Neural cell (in vitro differentiated cells): ENCODE measurements around the gene NDUFB8.

Source experiments
- EP300 ChIP-seq: fragments of 450-650 bp; conservative IDR thresholded peaks from 2 replicates; pipeline ENCODE4 v1.6.1; 2014; ENCODE audit warnings: antibody characterized with exemption, mild to moderate bottlenecking, moderate library complexity; ENCODE audit not compliant: poor library complexity, severe bottlenecking
- EZH2 ChIP-seq: fragments of 200-600, 300-800 bp; shearing (Covaris generic), sonication (generic); IDR thresholded peaks from 2 replicates; pipeline ENCODE4 v1.6.1; 2014; ENCODE audit warnings: antibody characterized with exemption, low read length, borderline replicate concordance, mild to moderate bottlenecking; ENCODE audit not compliant: insufficient read depth, poor library complexity, severe bottlenecking
- POLR2AphosphoS5 ChIP-seq: IDR thresholded peaks from 2 replicates; pipeline ENCODE4 v1.6.1; 2012
- TAF1 ChIP-seq: IDR thresholded peaks from 2 replicates; pipeline ENCODE4 v1.6.1; 2012; ENCODE audit warnings: low read depth
- TF ChIP-seq, protein P1 (sequence below): fragments of 450-650 bp; IDR thresholded peaks from 2 replicates; pipeline ENCODE4 v1.5.1; 2014; ENCODE audit warnings: antibody characterized with exemption, mild to moderate bottlenecking, moderate library complexity; ENCODE audit not compliant: poor library complexity, severe bottlenecking
- TF ChIP-seq, protein P2 (sequence below): IDR thresholded peaks from 2 replicates; pipeline ENCODE4 v1.6.1; 2012; ENCODE audit warnings: borderline replicate concordance

DNA sequence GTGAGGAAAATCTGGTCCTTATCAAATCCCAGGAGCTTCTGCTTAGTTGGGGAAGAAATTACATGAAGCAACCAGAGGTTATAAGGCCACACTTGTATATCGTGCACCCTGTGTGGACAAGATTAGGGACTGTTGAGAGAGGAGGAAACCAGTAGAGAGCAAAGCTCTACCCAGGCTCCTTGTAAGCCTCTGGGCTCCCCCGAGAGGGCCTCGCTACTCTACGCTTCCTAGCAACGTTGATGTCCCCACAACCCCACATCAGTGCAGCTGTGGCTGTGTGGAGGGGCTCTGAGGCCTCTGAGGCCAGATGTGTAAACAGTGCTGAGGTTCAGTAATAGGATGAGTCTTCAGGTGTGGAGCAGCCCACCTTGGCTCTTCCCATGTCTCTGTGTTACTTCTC, 22.1 kb upstream of the NDUFB8 start:
- TF ChIP-seq, protein P1, sequence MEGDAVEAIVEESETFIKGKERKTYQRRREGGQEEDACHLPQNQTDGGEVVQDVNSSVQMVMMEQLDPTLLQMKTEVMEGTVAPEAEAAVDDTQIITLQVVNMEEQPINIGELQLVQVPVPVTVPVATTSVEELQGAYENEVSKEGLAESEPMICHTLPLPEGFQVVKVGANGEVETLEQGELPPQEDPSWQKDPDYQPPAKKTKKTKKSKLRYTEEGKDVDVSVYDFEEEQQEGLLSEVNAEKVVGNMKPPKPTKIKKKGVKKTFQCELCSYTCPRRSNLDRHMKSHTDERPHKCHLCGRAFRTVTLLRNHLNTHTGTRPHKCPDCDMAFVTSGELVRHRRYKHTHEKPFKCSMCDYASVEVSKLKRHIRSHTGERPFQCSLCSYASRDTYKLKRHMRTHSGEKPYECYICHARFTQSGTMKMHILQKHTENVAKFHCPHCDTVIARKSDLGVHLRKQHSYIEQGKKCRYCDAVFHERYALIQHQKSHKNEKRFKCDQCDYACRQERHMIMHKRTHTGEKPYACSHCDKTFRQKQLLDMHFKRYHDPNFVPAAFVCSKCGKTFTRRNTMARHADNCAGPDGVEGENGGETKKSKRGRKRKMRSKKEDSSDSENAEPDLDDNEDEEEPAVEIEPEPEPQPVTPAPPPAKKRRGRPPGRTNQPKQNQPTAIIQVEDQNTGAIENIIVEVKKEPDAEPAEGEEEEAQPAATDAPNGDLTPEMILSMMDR, result no peak
- TF ChIP-seq POLR2AphosphoS5 (no peak), TAF1 (no peak), EP300 (no peak), EZH2 (no peak)
- TF ChIP-seq, protein P2, sequence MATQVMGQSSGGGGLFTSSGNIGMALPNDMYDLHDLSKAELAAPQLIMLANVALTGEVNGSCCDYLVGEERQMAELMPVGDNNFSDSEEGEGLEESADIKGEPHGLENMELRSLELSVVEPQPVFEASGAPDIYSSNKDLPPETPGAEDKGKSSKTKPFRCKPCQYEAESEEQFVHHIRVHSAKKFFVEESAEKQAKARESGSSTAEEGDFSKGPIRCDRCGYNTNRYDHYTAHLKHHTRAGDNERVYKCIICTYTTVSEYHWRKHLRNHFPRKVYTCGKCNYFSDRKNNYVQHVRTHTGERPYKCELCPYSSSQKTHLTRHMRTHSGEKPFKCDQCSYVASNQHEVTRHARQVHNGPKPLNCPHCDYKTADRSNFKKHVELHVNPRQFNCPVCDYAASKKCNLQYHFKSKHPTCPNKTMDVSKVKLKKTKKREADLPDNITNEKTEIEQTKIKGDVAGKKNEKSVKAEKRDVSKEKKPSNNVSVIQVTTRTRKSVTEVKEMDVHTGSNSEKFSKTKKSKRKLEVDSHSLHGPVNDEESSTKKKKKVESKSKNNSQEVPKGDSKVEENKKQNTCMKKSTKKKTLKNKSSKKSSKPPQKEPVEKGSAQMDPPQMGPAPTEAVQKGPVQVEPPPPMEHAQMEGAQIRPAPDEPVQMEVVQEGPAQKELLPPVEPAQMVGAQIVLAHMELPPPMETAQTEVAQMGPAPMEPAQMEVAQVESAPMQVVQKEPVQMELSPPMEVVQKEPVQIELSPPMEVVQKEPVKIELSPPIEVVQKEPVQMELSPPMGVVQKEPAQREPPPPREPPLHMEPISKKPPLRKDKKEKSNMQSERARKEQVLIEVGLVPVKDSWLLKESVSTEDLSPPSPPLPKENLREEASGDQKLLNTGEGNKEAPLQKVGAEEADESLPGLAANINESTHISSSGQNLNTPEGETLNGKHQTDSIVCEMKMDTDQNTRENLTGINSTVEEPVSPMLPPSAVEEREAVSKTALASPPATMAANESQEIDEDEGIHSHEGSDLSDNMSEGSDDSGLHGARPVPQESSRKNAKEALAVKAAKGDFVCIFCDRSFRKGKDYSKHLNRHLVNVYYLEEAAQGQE, result no peak
